Mucosa of rectum (tissue), 2 donors: Measurements from ENCODE around the gene STRN3.
"Not testable (repeated sequence)": the region's sequence is repeated elsewhere in the genome, so short reads cannot be mapped to it uniquely, and the experiment has no call there.

Source experiments
- H3K27ac ChIP-seq, 2 donors: one replicate each; pipeline ENCODE4 v1.7.0; 2013; ENCODE audit warnings: inconsistent platforms in 2 of 2, low read depth in 2 of 2, low read length in 2 of 2
- H3K27me3 ChIP-seq, 2 donors: one replicate each; pipeline ENCODE4 v1.7.0; 2013; ENCODE audit warnings: low read length in 2 of 2; ENCODE audit not compliant: control insufficient read depth in 2 of 2, insufficient read depth in 2 of 2
- H3K36me3 ChIP-seq, 2 donors: one replicate each; pipeline ENCODE4 v1.7.0; 2013; ENCODE audit warnings: low read length in 2 of 2; ENCODE audit not compliant: control insufficient read depth in 2 of 2, insufficient read depth in 2 of 2
- H3K4me1 ChIP-seq, 2 donors: one replicate each; pipeline ENCODE4 v1.7.0; 2013; ENCODE audit warnings: low read length in 2 of 2, mild to moderate bottlenecking in 1 of 2; ENCODE audit not compliant: control insufficient read depth in 2 of 2, insufficient read depth in 2 of 2
- H3K4me3 ChIP-seq, 2 donors: one replicate each; pipeline ENCODE4 v1.7.0; 2013; ENCODE audit warnings: low read length in 2 of 2
- H3K9ac ChIP-seq, 2 donors: one replicate each; pipeline ENCODE4 v1.7.0; 2013; ENCODE audit warnings: low read length in 2 of 2, low read depth in 1 of 2, mild to moderate bottlenecking in 1 of 2
- H3K9me3 ChIP-seq, 2 donors: one replicate each; pipeline ENCODE4 v1.7.0; 2013; ENCODE audit warnings: low read length in 2 of 2; ENCODE audit not compliant: control insufficient read depth in 2 of 2
- donor health status: healthy.
- donor health status: Normal muscosa, but diverticular disease.

STRN3 gene

DNA sequence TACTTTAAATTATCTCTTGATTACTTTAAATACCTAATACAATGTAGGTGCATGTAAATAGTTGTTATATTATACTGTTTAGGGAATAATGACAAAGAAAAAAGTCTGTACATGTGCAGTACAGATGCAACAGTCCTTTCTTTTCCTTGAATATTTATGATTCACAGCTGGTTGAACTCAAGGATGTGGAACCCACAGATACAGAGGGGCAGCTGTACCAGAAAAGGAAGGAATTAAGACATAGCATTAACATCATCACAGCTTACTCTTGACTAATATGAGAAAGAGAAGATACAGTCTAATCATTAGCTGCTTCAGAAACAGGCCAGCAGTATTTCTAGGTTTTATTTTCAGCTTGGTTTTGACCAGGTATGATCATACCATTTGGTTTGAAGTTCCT, 35.4 kb downstream of the STRN3 start:
- Histone ChIP-seq H3K36me3 (no peaks in the 10 kb centered on the region), H3K27ac (no peak overlapping the region), H3K27me3 (no peaks in the 10 kb centered on the region), H3K4me1 (peaks cover 4 to 9% of the 10 kb centered on the region in 2 donors), H3K9ac (no peak overlapping the region), H3K9me3 (no peaks in the 10 kb centered on the region), H3K4me3 (no peak overlapping the region)

- Histone ChIP-seq H3K9ac (no peak overlapping the region), H3K9me3 (no peaks in the 10 kb centered on the region), H3K36me3 (no peaks in the 10 kb centered on the region), H3K27ac (no peak overlapping the region), H3K4me1 (peaks cover 0 to 9% of the 10 kb centered on the region in 2 donors), H3K4me3 (no peak overlapping the region), H3K27me3 (no peaks in the 10 kb centered on the region)
Measured at GRCh38 chr14:30988509-30988908, 37.7 kb downstream of the STRN3 start.

DNA sequence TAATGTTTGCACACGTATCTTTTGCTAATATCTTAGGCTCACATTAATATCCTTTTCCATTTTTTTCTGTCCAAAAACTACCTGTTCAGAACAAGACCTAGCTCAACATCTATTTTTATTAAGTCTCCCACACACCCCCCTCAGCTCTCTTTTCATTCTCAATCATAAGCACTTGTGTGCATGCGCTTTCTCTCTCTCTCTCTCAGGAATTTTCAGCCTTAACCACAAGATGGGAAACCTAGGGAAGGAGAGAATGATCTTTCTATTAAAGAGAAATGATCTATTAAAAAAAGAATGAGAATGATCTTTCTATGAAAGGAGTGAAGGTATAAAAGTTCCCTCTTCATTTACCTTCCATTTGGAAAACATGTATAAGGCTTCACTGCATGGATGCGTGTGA, 40.4 kb downstream of the STRN3 start:
- no peak overlapping the region for H3K27ac ChIP-seq
- no peaks in the 10 kb centered on the region for H3K9me3 ChIP-seq
- peaks cover 0 to 7% of the 10 kb centered on the region in 2 donors for H3K4me1 ChIP-seq
- no peaks in the 10 kb centered on the region for H3K36me3 ChIP-seq
- no peak overlapping the region for H3K9ac ChIP-seq
- no peaks in the 10 kb centered on the region for H3K27me3 ChIP-seq
- no peak overlapping the region for H3K4me3 ChIP-seq

DNA sequence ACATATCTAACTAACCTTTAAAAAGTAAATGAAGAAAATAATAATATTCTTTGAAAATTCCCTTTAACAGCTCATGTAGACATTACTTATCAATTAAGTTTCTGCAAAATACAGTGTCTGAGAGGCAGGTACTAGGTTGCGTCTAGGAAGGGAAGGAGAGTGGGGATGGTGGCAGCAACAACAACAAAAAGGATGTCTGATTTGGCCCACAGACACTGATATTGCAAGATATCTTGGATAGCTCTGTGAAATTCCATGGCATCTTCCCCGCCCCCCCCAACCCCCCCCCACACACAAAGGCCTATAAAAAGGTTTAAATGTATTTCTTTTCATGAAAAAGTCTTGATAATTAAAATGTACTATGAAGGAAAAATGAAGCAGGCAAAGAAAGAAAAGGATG, 42.3 kb downstream of the STRN3 start:
- Histone ChIP-seq H3K9ac (no peak overlapping the region), H3K27ac (no peak overlapping the region), H3K27me3 (no peaks in the 10 kb centered on the region), H3K4me1 (peaks cover 0 to 7% of the 10 kb centered on the region in 2 donors), H3K4me3 (no peak overlapping the region), H3K36me3 (no peaks in the 10 kb centered on the region), H3K9me3 (no peaks in the 10 kb centered on the region)

GRCh38 chr14:30982533-30982932, 43.6 kb downstream of the STRN3 start:
- Histone ChIP-seq H3K4me1 (no peaks in the 10 kb centered on the region), H3K9me3 (no peaks in the 10 kb centered on the region), H3K27me3 (no peaks in the 10 kb centered on the region), H3K36me3 (no peaks in the 10 kb centered on the region), H3K9ac (no peak overlapping the region), H3K4me3 (no peak overlapping the region), H3K27ac (no peak overlapping the region)

GRCh38 chr14:30980980-30981379, 45.2 kb downstream of the STRN3 start:
- no peak overlapping the region for H3K27ac ChIP-seq
- H3K9ac ChIP-seq, result no peak overlapping the region
- no peaks in the 10 kb centered on the region for H3K36me3 ChIP-seq
- H3K27me3 ChIP-seq, result no peaks in the 10 kb centered on the region
- H3K9me3 ChIP-seq, result no peaks in the 10 kb centered on the region
- no peak overlapping the region for H3K4me3 ChIP-seq
- H3K4me1 ChIP-seq, result no peaks in the 10 kb centered on the region

- H3K36me3 ChIP-seq, H3K4me3 ChIP-seq, H3K27ac ChIP-seq, H3K9ac ChIP-seq, H3K9me3 ChIP-seq, H3K27me3 ChIP-seq, H3K4me1 ChIP-seq: not testable (repeated sequence)
Measured at GRCh38 chr14:30980106-30980704, 46.0 kb downstream of the STRN3 start.

DNA sequence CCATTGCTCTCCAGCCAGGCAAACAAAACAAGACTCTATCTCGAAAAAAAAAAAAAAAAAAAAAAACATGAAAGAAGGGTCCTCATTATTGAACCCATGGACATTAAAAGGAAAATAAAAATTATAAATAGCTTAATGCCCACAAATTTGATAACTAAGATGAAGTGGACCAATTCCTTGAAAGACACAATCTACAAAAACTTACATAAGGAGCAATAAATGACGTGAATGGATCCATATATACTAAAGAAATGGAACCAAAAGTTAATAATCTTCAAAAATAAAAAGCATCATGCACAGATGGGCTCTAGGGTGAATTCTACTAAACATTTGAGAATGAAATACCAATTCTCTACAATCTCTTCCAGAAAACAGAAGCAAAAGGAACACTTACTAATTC, 48.4 kb downstream of the STRN3 start:
- no peaks in the 10 kb centered on the region for H3K27me3 ChIP-seq
- H3K4me1 ChIP-seq, result no peaks in the 10 kb centered on the region
- H3K9ac ChIP-seq, result no peak overlapping the region
- no peak overlapping the region for H3K27ac ChIP-seq
- H3K36me3 ChIP-seq, result no peaks in the 10 kb centered on the region
- no peaks in the 10 kb centered on the region for H3K9me3 ChIP-seq
- no peak overlapping the region for H3K4me3 ChIP-seq

- Histone ChIP-seq H3K9ac (no peak overlapping the region), H3K4me1 (no peaks in the 10 kb centered on the region), H3K4me3 (no peak overlapping the region), H3K27ac (no peak overlapping the region), H3K9me3 (no peaks in the 10 kb centered on the region), H3K27me3 (no peaks in the 10 kb centered on the region), H3K36me3 (no peaks in the 10 kb centered on the region)
Measured at GRCh38 chr14:30974628-30975027, 51.6 kb downstream of the STRN3 start.

GRCh38 chr14:30972882-30973582, 53.1 kb downstream of the STRN3 start:
- Histone ChIP-seq H3K27ac (no peak overlapping the region), H3K27me3 (no peaks in the 10 kb centered on the region), H3K4me1 (no peaks in the 10 kb centered on the region), H3K9ac (no peak overlapping the region), H3K4me3 (no peak overlapping the region), H3K36me3 (no peaks in the 10 kb centered on the region), H3K9me3 (no peaks in the 10 kb centered on the region)
